Suprapubic skin (tissue), 4 donors: ENCODE results near the gene LDLR. TPM values are rescaled to one million over a fixed set of nuclear protein-coding genes. Genes with fewer than 3 reads are reported as not detected.

ENCODE experiments used
- DNase-seq, 2 donors: peaks; one replicate each; pipeline ENCODE4 v3.0.0-alpha.2; 2019; ENCODE audit warnings: low spot score in 2 of 2
- H3K27ac ChIP-seq: fragments of 200-600 bp; sonication (generic); one replicate; pipeline ENCODE4 v1.5.1; 2019
- H3K27me3 ChIP-seq: fragments of 200-600 bp; sonication (generic); one replicate; pipeline ENCODE4 v1.5.1; 2019
- H3K36me3 ChIP-seq: fragments of 200-600 bp; sonication (generic); one replicate; pipeline ENCODE4 v1.5.1; 2019
- H3K4me1 ChIP-seq: fragments of 200-600 bp; sonication (generic); one replicate; pipeline ENCODE4 v1.5.1; 2019
- H3K4me3 ChIP-seq: fragments of 200-600 bp; sonication (generic); one replicate; pipeline ENCODE4 v1.5.1; 2019; ENCODE audit warnings: mild to moderate bottlenecking
- H3K9me3 ChIP-seq: fragments of 200-600 bp; sonication (generic); one replicate; pipeline ENCODE4 v1.5.1; 2019
- CTCF ChIP-seq, 2 donors: fragments of 200-600 bp in 1 of 2; fragments of 450-650 bp in 1 of 2; sonication (generic) in 1 of 2; IDR thresholded peaks; one replicate each; pipeline ENCODE4 v1.5.1; 2016 to 2019; ENCODE audit warnings: antibody characterized with exemption in 2 of 2, mild to moderate bottlenecking in 1 of 2, moderate library complexity in 1 of 2
- EP300 ChIP-seq: sonication (generic); formaldehyde crosslinking; IDR thresholded peaks from one replicate; pipeline ENCODE4 v1.6.1; 2017; ENCODE audit warnings: antibody characterized with exemption
- POLR2A ChIP-seq, 2 donors: fragments of 450-650 bp; IDR thresholded peaks; one replicate each; pipeline ENCODE4 v1.6.1; 2017; ENCODE audit warnings: antibody characterized with exemption in 2 of 2, mild to moderate bottlenecking in 2 of 2, moderate library complexity in 2 of 2
- POLR2AphosphoS5 ChIP-seq, 3 donors: sonication (generic); formaldehyde crosslinking; IDR thresholded peaks; one replicate each; pipeline ENCODE4 v1.6.1; 2017; ENCODE audit warnings: antibody characterized with exemption in 3 of 3
- WGBS: methylation state at CpG from one replicate; pipeline ENCODE4 v1.1.5; 2018; 5-methylcytosine and 5-hydroxymethylcytosine counted together
- total RNA-seq, 4 donors: library from RNA; depleted of rRNA; stranded (reverse); fragments of >200 nt; gene quantifications; one replicate each; pipeline ENCODE4 v1.1.0, GENCODE V29; 2016

Gene LDLR
- total RNA-seq, 4 donors from 2014 or later = 48.1 to 174 (median 119) TPM

GRCh38 chr19:11130824-11131455 lies 41.7 kb downstream of the LDLR start:
- Histone ChIP-seq H3K36me3 (peaks cover 40% of the 10 kb centered on the region), H3K27ac (peak overlapping the region; percentile 14), H3K27me3 (no peaks in the 10 kb centered on the region), H3K9me3 (no peaks in the 10 kb centered on the region), H3K4me3 (no peak overlapping the region), H3K4me1 (peaks cover 8% of the 10 kb centered on the region)
- peak; percentile 90 to 93 for DNase-seq
- peak in 1 of 2 donors; percentile 23 for TF ChIP-seq POLR2A (IDR thresholded peaks at IDR 0.05)
- TF ChIP-seq EP300 = no peak
- TF ChIP-seq CTCF (IDR thresholded peaks at IDR 0.05) = peak; percentile 91 to 93
- TF ChIP-seq POLR2AphosphoS5 (IDR thresholded peaks at IDR 0.05) = no peak
- WGBS = 63% methylated on average over 13 of the region's 19 CpGs

- no peak for DNase-seq
- H3K9me3 ChIP-seq = no peaks in the 10 kb centered on the region
- H3K27me3 ChIP-seq = no peaks in the 10 kb centered on the region
- H3K36me3 ChIP-seq = peaks cover 40% of the 10 kb centered on the region
- no peak for TF ChIP-seq POLR2A (IDR thresholded peaks at IDR 0.05)
- no peak for TF ChIP-seq CTCF (IDR thresholded peaks at IDR 0.05)
- no peak for TF ChIP-seq EP300
- no peak for TF ChIP-seq POLR2AphosphoS5 (IDR thresholded peaks at IDR 0.05)
- 85% methylated on average over 6 of the region's 7 CpGs for WGBS
- H3K4me3 ChIP-seq = no peak overlapping the region
- peak overlapping the region; percentile 14 for H3K27ac ChIP-seq
- peaks cover 6% of the 10 kb centered on the region for H3K4me1 ChIP-seq
Observed at GRCh38 chr19:11131471-11131870, 42.2 kb downstream of the LDLR start.

- no peak for TF ChIP-seq EP300
- no peak for TF ChIP-seq POLR2A (IDR thresholded peaks at IDR 0.05)
- TF ChIP-seq CTCF (IDR thresholded peaks at IDR 0.05) = no peak
- no peak for TF ChIP-seq POLR2AphosphoS5 (IDR thresholded peaks at IDR 0.05)
- WGBS = 85% methylated on average over 13 of the region's 14 CpGs
- H3K36me3 ChIP-seq = peaks cover 7% of the 10 kb centered on the region
- H3K27ac ChIP-seq = no peak overlapping the region
- H3K27me3 ChIP-seq = no peaks in the 10 kb centered on the region
- peaks cover 34% of the 10 kb centered on the region for H3K4me1 ChIP-seq
- H3K9me3 ChIP-seq = no peaks in the 10 kb centered on the region
- H3K4me3 ChIP-seq = no peak overlapping the region
- DNase-seq = no peak
Observed at GRCh38 chr19:11136400-11137101, 47.3 kb downstream of the LDLR start.

- no peaks in the 10 kb centered on the region for H3K9me3 ChIP-seq
- no peaks in the 10 kb centered on the region for H3K36me3 ChIP-seq
- peaks cover 45% of the 10 kb centered on the region for H3K4me1 ChIP-seq
- H3K27ac ChIP-seq = peak overlapping the region; percentile 87
- peak overlapping the region; percentile 37 for H3K4me3 ChIP-seq
- 3% methylated on average over 26 of the region's 28 CpGs for WGBS
- no peaks in the 10 kb centered on the region for H3K27me3 ChIP-seq
- peak; percentile 93 to 94 for DNase-seq
- peak; percentile 74 to 87 for TF ChIP-seq CTCF (IDR thresholded peaks at IDR 0.05)
- no peak for TF ChIP-seq POLR2A (IDR thresholded peaks at IDR 0.05)
- no peak for TF ChIP-seq EP300
- TF ChIP-seq POLR2AphosphoS5 (IDR thresholded peaks at IDR 0.05) = peak in 2 of 3 donors; percentile 69 to 86
Observed at GRCh38 chr19:11137542-11138384, 48.5 kb downstream of the LDLR start.
